Measurements from ENCODE around the gene ATXN1L.
A peak's percentile ranks its signal among the peaks of the same experiment; 100 is the strongest.
"Not testable (repeated sequence)": the region's sequence is repeated elsewhere in the genome, so short reads cannot be mapped to it uniquely, and the experiment has no call there.

ATXN1L gene

GRCh38 chr16:71852561-71852960 lies 6.8 kb downstream of the ATXN1L start:
- no peak for DNase-seq

DNA sequence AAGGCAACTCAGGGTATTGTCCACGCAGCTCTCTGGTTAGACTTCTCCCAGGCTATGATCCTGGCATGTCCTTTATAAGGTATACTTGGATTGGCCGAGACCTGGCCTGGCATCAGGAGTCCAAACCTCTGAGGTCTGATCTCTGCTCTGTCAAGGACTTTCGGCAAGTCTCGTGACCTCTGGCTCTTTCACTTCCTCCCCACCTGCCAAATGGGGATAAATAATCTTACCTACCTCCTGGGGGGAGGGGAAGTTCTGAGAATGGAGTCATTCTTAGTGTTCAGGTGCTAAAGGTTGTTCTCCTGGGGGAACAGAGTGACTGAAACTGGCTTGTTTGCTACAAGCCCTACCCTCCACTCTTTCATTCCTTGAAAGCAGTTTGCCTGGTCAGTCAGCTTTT lies 7.6 kb downstream of the ATXN1L start:
- DNase-seq = no peak

DNA sequence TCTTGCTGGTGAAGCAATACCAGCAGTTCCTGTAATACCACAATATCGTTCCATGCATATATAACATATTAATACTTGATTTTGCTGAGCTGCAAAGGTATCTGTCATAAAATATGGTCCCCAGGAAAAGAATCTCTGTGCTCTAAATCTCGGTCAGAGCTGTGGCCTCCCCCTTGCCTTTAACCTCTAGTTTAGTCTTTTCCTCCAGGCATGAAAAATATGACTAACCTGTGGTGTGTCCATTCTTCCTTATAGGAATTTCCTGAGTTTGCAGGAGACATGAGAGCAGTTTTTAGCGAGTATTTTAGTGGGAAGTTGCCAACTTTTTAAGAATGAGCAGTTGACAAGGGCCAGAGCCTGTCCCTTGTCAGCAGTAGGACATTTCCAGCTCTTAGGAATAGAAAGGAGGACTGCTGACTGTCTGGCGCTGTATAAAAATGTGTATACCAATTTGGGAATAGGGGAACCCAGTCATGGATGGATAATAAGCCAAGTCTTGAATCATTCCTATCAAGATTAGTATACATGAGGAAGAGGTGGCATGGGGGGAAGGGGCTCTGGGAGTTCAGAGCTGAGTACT lies 8.7 kb downstream of the ATXN1L start:
- DNase-seq = no peak

DNA sequence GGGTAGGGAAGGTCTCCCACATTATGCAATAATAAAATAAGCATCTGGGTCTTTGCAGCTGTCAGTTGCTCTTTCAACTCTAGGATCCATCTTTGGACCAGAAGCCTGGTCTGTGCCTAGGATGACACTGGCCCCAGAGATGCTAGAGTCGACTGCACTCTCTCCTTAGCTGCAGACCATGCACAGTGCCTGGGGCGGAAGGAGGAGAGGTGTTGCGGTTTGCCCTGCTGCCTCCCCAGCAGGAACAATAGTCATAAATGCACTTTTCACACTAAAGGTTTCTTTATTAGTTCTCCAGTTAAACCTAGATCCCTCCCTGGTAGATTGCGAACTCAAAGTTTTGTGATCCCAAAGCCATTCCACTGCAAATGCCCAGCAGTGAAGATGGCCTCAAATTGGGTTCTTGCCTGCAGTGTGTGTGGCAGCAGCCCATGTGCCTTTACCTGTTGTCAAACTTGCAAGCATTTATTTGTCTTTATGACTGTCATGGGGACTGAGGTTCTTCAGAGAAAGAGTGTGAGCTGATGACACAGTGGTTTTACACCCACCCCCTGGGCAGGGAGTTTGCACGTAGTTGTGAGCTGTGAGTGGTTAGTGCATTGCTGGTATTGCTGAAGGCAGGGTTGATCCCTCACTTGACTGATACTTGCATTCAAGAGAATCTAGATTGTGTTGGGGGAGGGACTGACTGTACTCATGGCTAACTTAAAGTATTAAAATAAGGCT lies 10.3 kb downstream of the ATXN1L start:
- DNase-seq = peak; percentile 41

- no peak for DNase-seq
Measured at GRCh38 chr16:71859762-71860521, 14.2 kb downstream of the ATXN1L start.

- no peak for DNase-seq
Measured at GRCh38 chr16:71863995-71864394, 18.2 kb downstream of the ATXN1L start.

- no peak for DNase-seq
Measured at GRCh38 chr16:71865173-71865863, 19.5 kb downstream of the ATXN1L start.

DNA sequence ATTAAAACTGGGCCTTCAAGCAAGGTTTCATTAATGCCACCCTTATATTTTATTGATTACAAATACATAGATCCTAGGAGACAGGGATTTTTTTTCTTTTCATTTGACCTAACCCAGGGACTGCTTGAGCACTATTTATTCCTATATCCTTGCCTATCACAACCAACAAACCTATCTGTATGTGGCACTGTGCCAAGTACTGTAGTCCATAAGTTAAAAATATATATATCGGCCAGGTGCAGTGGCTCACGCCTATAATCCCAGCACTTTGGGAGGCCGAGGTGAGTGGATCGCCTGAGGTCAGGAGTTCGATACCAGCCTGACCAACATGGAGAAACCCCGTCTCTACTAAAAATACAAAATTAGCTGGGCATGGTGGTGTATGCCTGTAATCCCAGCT lies 21.4 kb downstream of the ATXN1L start:
- not testable (repeated sequence) for DNase-seq

DNA sequence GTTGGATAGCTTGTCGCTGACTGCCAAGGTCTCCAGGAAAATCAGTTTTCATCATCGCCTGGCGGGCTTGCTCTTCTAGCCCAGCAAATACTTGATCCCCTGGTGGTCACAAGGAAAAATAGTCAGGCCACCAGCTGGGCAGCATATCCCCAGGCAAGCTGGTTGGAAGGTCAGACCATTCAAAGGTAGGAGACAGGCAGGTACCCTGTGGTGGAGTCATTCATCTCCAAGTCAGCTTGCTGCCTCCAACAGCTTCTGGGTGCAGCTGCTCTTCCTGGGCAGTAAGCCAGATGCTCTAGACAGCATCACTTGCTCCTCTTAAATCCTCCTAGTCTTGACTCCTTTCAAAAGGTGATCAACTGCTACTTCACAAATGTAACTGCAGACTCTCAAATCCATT lies 22.2 kb downstream of the ATXN1L start:
- no peak for DNase-seq

DNA sequence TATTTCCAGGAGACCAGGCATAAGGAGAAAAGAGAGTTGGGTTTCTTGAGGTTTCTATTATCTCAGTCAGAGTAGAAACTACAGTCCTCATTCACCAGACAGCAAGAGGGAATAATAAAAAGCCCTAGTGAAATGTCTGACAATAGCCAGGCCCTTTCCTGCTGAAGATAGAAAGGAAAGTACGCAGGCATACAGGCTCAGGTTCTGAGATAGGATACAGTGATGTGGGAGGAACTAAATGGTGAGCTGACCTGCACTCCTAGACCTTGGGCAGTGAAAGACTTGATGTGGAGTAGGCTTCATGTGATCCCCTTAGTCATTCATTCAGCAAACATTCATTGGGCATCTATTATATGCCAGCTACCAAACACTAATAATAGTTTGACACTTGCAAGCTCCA lies 23.3 kb downstream of the ATXN1L start:
- DNase-seq = no peak

GRCh38 chr16:71870818-71871217 lies 25.0 kb downstream of the ATXN1L start:
- DNase-seq = no peak

DNA sequence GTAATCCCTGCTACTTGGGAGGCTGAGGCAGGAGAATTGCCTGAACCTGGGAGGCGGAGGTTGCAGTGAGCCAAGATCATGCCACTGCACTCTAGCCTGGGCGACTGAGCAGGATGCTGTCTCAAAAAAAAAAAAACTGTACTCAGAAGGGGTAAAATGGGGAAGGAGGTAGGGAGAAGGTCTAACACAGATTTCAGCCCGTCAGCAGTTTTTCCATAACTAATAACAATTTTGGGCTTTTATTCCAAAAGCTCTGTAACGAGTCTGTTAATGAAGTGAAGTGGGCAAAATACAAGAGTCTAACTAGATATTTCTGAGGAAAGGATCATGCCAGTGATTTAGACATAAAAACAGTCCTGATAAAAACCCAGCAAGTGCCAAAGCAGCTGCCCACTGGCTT lies 27.4 kb downstream of the ATXN1L start:
- DNase-seq = no peak

DNA sequence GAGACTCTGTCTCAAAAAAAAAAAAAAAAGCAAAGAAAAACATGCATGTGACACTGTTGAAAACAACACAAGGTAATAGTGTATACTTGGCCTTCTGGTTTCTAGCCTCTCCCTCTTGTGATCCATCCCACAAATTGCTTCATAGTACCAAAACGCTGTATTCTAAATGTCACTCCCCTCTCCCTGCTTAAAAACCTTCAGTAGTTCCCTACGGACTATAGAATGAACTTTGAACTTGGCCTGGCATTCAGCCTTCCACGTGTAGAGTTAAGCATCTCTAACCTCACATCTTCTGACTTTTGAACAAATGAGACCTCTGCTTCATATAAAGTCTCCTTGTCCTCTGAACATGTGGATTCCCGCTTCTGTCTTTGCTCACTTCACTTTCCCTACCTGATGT lies 33.1 kb downstream of the ATXN1L start:
- DNase-seq = no peak

- no peak for DNase-seq
Measured at GRCh38 chr16:71880176-71880575, 34.4 kb downstream of the ATXN1L start.

DNA sequence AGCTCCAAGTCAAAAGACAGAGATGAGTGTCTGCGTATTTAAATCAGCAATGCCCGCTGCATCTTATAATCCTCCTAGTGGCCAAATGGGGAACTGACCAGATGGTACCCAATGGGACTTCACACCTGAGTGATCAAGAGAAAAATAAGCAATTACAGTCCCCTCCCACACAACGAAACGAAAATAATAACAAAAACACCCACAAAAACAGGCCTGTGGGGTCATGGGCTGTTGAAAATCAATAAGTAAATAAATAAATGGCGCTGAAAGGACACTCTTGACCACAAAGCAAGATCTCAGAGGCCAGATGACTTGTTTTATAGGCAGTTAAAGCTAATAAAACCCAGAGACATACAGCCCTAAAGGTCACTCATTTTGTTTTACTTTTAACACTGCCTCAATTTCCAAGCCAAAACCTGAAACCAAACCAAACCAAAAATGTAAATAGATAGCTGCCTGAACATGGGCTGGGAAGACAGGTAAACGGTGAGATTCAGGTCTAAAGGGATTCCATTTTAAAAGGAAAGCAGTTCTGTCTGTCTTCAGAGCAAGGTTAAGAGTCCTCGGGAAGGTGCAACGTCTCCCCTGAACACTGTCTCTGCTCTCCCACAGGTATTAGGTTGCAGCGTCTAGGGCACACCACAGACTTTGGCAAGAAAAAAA lies 36.9 kb downstream of the ATXN1L start:
- peak; percentile 74 for DNase-seq

- DNase-seq = peak; percentile 60
Measured at GRCh38 chr16:71883168-71883848, 37.5 kb downstream of the ATXN1L start.

GRCh38 chr16:71883849-71884638 lies 38.3 kb downstream of the ATXN1L start, which contains the start of gene ZNF821:
ZNF821 (minus strand) TSS chr16:71884182; CDS start chr16:71879946, 4,236 bp downstream.
- peak; percentile 74 for DNase-seq

GRCh38 chr16:71885261-71885650 lies 39.5 kb downstream of the ATXN1L start:
- DNase-seq = no peak

DNA sequence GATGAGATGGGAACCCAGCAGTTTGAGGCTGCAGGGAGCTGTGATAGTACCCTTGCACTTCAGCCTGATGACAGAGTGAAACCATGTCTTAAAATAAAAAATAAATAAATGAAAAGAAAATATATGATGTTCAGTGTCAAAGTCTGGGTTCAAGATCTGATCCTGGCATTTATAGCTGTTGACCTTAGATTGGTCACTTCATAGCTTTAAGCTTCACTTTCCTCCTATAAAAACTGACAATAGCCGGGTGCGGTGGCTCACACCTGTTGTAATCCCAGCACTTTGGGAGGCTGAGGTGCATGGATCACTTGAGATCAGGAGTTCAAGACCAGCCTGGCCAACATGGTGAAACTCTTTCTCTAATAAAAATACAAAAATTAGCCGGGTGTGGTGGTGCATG lies 43.4 kb downstream of the ATXN1L start:
- DNase-seq = no peak

DNA sequence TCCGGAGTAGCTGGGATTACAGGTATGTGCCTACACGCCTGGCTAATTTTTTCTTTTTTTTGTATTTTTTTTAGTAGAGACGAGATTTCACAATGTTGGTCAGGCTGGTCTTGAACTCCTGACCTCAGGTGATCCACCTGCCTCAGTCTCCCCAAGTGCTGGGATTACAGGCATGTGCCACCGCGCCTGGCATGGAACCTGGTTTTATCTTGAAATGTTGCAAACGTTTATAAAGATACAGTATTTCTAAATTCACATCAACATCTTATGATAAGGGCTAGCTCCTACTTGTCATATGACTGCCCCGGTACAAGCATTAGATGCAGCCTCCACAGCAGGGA lies 48.1 kb downstream of the ATXN1L start:
- no peak for DNase-seq

GRCh38 chr16:71894229-71894920 lies 48.6 kb downstream of the ATXN1L start:
- DNase-seq = peak; percentile 32
